SH-SY5Y (cell line): ENCODE measurements around the gene SAP30BP.

Source experiments
- GATA2 ChIP-seq: IDR thresholded peaks from 2 replicates; pipeline ENCODE4 v1.6.1; 2011; ENCODE audit warnings: mild to moderate bottlenecking, low read depth, low read length
- GATA3 ChIP-seq: IDR thresholded peaks from 2 replicates; pipeline ENCODE4 v1.6.1; 2011; ENCODE audit warnings: low read depth, mild to moderate bottlenecking, low read length, moderate library complexity

DNA sequence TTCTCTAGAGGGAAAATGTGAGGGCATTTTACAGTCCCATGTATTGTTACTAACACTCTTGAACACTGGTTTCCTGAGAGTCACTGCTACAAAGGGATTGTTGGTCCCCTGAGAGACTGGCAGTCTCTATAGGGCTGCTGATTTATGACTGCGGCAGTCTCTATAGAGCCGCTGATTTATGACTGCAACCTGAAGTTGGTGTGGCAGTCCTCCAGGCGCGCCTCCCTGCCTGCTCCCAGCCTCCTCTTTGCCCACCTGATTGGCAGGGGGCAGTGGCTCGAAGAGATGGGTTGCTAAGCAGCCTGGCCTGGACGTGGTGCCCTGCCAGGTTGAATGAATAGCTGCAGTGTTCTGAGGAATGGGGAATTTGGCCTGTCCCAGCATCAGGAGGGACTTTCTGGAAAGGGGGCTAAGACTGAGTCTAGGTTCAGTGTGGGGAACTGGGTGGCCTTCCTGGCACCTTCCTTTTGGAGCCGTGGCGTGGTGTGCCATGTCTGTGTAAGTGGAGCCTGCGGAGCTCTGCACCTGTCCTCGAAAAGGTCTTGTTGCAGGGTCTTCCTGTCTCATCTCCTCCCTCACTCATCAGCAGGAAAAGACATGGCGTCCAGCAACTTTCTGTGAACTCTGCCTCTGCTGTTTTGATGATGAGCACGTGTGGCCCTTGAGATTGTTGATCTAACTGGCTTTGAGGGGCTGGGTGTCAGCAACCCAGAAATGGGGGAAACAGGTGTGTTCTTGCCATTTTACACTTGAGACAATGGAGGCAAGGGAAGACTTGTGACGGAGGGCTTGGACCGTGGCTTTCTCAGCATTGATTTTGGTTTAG is 24.9 kb downstream of the SAP30BP start:
- no peak for TF ChIP-seq GATA3
- TF ChIP-seq GATA2: no peak
